Stimulated activated CD8-positive, alpha-beta memory T cell treated with anti-CD3 and anti-CD28 coated beads, Interleukin-12 subunit alpha, Interleukin-12 subunit beta, amount 100 ng/mL, for 24 hours (primary cell): Measurements from ENCODE around the gene PKP2.
"Not testable (repeated sequence)": the region's sequence is repeated elsewhere in the genome, so short reads cannot be mapped to it uniquely, and the experiment has no call there.

Source experiments
- DNase-seq: peaks from one replicate; pipeline ENCODE4 v3.0.0-alpha.2; 2020; ENCODE audit errors: extremely low read depth

Gene PKP2

DNA sequence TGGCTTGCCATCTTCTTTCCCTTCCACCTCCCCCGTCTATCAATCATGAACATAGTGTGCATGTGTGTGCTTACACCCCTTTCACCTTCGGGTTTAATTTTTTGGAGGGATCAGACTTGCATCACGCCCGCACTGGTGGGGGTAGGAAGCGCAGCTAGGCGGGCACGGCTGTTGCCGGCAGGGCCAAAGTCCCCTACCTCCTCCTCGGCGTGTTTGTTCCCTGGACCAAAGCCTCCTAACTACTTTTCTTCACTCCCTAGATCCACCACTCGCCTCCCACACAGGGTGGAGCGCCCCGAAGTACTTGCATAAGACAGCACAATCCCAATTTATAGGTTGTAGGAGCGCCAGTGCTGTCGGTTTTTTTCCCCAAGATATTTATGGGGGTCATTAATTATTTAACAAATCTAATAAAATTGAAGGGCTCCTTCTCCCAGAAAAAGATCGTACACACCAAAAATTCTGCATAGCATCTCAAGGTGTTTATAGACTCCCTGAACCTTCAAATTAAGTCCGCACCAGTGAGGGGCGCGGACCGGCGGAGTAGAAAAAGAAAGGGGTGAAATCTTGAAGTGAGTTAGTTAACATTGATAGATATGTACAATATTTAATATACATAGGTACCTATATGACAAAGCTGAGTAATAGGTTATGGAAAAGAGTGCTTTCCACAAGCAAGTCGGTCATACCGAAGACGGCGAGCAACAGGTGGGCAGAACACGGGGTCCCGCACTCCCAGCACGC lies 717 bp downstream of the PKP2 start:
- DNase-seq, result no peak

DNA sequence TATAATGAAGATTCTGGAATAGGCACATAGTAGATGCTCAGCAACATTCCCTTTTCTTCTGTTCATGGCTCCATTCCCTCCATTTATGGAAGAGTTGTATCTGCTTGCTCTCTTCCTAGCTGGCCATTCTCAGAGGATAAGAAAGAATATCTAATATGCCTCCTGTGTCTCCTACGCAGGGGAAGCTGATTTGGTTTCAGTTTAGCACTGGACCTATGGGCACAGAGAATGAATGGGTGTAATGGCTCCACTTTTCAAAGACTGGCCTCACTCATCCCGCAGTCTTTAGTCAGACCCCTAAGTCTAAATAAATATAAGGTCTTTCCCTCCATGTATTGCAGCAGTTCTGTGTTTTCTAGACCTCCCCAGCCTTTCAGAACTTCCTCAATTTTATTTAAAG lies 2.0 kb downstream of the PKP2 start:
- DNase-seq, result no peak

GRCh38 chr12:32893458-32893857 lies 3.1 kb downstream of the PKP2 start:
- DNase-seq, result no peak

DNA sequence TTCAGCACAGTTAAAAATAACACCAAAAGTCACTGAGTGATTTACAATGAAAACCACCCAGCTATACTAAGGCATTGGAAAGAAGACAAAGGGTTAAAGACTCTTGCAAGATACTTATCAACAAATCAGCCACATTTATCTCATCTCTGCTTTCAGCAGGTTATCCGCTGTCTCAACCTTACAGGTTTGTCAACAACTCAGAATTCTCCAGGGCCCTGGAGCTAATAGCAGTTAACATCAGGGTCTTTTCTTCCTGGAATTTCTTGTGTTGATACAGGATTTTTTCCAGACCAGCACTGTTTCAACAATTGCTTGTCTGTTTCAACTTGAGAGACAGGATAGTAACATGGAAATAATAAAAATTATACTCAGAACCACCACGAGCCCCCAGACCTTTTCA lies 3.5 kb downstream of the PKP2 start:
- no peak for DNase-seq

GRCh38 chr12:32892369-32892768 lies 4.2 kb downstream of the PKP2 start:
- DNase-seq, result not testable (repeated sequence)

GRCh38 chr12:32891956-32892355 lies 4.6 kb downstream of the PKP2 start:
- no peak for DNase-seq

DNA sequence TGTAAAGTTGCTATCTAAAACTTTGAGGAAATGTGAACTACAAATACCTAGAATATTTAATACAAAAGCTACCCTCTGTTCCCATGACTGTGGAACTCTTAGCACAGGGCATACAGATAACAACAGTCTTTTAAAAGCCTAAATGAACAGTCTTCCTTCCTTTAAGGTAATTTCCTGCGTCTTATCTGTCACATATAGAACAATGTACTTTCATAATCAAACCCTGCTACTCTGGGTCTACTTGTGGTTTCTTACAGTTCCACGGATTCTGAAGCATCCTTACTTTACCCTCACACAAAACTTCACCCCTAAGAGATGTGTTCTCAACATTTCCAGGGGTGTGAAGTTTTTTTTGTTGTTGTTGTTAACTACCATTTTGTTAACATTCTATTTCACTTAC lies 5.1 kb downstream of the PKP2 start:
- no peak for DNase-seq

- no peak for DNase-seq
Observed at GRCh38 chr12:32889011-32889760, 7.4 kb downstream of the PKP2 start.

DNA sequence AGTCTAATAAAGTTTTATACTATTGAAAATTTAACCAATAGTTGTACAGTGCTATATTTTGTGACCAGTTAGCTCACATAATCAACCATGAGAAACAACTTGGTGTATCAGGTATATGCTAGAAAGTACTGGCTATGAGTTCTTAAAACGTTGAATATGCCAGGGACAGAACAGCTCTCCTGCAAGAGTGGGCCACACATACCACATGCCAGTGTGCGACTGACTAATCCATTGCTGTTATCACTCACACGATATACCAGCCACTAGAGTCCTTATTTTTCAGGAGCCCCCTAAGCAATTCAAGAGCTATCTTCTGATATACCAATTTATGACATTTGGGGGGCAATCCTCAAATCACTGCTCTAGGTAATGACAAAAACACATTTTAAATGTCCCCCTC lies 9.5 kb downstream of the PKP2 start:
- DNase-seq, result no peak

- DNase-seq, result no peak
Observed at GRCh38 chr12:32885831-32886230, 10.7 kb downstream of the PKP2 start.

DNA sequence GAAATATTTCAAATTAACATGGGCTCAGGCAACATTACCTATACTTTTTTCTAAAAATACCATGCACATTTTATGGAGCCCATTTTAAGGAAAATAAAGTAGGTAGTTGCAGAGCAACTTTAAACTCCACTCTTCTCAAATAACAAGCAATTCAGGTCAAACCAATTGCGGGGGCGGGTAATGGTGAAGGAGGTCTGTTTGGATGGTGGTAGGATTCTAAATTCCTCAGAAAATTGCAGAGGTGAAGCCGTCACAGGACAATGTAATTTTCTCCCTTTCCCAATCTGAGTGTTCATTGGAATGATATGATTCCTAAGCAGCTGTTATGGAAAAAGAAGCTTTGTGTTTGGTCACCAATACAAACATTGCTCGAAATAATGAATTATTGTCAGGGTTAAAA lies 11.6 kb downstream of the PKP2 start:
- DNase-seq, result no peak

- no peak for DNase-seq
Observed at GRCh38 chr12:32881702-32882101, 14.9 kb downstream of the PKP2 start.

DNA sequence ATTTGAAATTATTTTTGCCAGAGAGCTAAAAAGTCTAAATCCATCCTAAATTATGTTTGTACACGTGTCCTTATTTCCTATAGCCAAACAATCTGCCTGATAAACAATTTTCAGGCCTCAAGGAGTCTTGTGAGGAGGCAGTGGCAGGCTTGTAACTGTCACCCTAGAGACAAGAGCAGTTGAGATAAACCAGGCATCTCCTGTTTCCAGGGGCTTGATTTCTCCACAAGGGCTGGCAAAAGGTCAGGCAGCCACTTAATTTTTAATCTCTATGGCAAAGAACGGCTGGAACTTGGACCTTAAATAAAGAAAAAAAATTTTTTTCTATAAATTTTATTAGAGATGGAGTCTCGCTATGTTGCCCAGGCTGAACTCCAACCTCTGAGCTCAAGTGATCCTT lies 15.5 kb downstream of the PKP2 start:
- DNase-seq, result no peak

GRCh38 chr12:32879066-32879465 lies 17.5 kb downstream of the PKP2 start:
- DNase-seq, result not testable (repeated sequence)

GRCh38 chr12:32877601-32878459 lies 18.7 kb downstream of the PKP2 start:
- DNase-seq, result no peak

DNA sequence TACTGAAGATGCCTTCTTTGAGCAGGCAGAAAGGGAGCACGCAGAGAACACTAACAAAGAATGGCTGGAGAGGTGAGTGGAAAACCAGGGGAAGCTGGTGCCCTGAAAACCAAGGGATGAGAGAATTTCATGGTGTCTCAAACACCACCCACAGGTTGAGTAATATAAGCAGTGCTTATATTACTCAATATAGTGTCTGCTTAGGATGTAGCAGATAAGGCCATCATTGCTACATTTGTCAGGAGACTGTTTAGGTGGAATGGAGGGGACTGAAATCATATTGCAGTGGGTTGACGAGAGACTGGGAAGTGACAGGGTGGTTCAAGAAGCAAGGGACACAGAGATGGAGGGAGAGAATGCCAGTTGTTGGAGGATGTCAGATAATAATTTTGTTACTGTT lies 20.6 kb downstream of the PKP2 start:
- DNase-seq, result no peak

DNA sequence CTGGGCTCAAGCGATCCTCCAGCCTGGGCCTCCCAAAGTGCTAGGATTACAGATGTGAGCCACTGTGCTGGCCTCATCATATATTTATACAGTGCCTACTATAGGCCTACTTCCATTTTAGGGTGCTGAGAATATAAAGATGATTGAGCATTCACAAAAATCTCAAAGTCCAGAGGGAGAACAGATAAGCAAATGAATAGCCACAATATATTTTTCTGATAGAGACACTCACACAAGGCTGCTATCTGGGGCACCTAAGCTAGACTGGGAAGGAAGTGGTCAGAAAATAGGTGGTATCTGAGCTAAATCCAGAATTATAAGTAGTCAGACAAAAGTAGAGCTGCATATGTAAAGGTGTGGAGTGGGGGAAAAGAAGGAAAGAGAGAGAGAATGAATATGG lies 21.6 kb downstream of the PKP2 start:
- no peak for DNase-seq

DNA sequence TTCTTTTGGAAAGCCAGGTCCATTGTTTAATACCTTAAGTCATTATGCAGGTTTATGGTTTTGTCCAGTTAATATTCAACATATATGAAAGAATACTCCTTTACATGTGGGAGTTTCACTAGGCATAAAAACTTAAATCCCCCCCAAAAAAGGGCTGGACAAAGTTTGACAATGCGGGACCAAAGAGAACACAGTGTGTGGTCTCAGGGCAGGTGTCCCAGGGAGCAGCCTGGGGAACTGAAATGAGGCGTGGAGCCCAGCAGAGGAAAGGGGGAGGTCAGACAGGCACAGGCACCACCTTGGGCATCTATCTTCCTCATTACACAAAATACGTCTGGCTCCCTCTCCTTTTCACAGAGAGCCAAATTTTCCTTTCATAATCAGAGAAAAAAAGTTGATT lies 22.5 kb downstream of the PKP2 start:
- no peak for DNase-seq

DNA sequence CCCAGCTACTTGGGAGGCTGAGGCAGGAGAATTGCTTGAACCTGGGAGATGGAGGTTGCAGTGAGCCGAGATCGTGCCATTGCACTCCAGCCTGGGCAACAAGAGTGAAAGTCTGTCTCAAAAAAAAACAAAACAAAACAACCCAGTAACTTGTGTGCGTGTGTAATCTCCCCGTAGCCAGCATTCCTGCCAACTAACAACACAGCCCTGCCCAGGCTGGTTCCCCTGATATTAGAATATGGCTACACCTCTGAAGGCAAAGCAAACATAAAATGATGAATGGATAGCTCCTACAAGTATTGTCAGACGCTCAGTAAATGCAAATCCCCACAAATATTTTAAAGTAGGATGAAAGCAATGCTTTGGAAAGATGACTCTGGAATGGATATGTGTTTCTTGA lies 24.2 kb downstream of the PKP2 start:
- not testable (repeated sequence) for DNase-seq

GRCh38 chr12:32870716-32871115 lies 25.9 kb downstream of the PKP2 start:
- DNase-seq, result no peak

GRCh38 chr12:32868885-32869284 lies 27.7 kb downstream of the PKP2 start:
- no peak for DNase-seq

- DNase-seq, result no peak
Observed at GRCh38 chr12:32864731-32865130, 31.8 kb downstream of the PKP2 start.

- DNase-seq, result no peak
Observed at GRCh38 chr12:32863128-32863527, 33.4 kb downstream of the PKP2 start.
